Suprapubic skin (tissue), 4 donors: ENCODE data around the gene BDNF. TPM values are rescaled to one million over a fixed set of nuclear protein-coding genes. Genes with fewer than 3 reads are reported as not detected.
A peak's percentile ranks its signal among the peaks of the same experiment; 100 is the strongest.

Experiments
- DNase-seq, 2 donors: peaks; one replicate each; pipeline ENCODE4 v3.0.0-alpha.2; 2019; ENCODE audit warnings: low spot score in 2 of 2
- H3K27ac ChIP-seq: fragments of 200-600 bp; sonication (generic); one replicate; pipeline ENCODE4 v1.5.1; 2019
- H3K27me3 ChIP-seq: fragments of 200-600 bp; sonication (generic); one replicate; pipeline ENCODE4 v1.5.1; 2019
- H3K36me3 ChIP-seq: fragments of 200-600 bp; sonication (generic); one replicate; pipeline ENCODE4 v1.5.1; 2019
- H3K4me1 ChIP-seq: fragments of 200-600 bp; sonication (generic); one replicate; pipeline ENCODE4 v1.5.1; 2019
- H3K4me3 ChIP-seq: fragments of 200-600 bp; sonication (generic); one replicate; pipeline ENCODE4 v1.5.1; 2019; ENCODE audit warnings: mild to moderate bottlenecking
- H3K9me3 ChIP-seq: fragments of 200-600 bp; sonication (generic); one replicate; pipeline ENCODE4 v1.5.1; 2019
- EP300 ChIP-seq: sonication (generic); formaldehyde crosslinking; IDR thresholded peaks from one replicate; pipeline ENCODE4 v1.6.1; 2017; ENCODE audit warnings: antibody characterized with exemption
- POLR2A ChIP-seq, 2 donors: fragments of 450-650 bp; IDR thresholded peaks; one replicate each; pipeline ENCODE4 v1.6.1; 2017; ENCODE audit warnings: antibody characterized with exemption in 2 of 2, mild to moderate bottlenecking in 2 of 2, moderate library complexity in 2 of 2
- POLR2AphosphoS5 ChIP-seq, 3 donors: sonication (generic); formaldehyde crosslinking; IDR thresholded peaks; one replicate each; pipeline ENCODE4 v1.6.1; 2017; ENCODE audit warnings: antibody characterized with exemption in 3 of 3
- WGBS: methylation state at CpG from one replicate; pipeline ENCODE4 v1.1.5; 2018; 5-methylcytosine and 5-hydroxymethylcytosine counted together
- total RNA-seq, 4 donors: library from RNA; depleted of rRNA; stranded (reverse); fragments of >200 nt; gene quantifications; one replicate each; pipeline ENCODE4 v1.1.0, GENCODE V29; 2016
- TF ChIP-seq, protein P1 (sequence below), 2 donors: fragments of 200-600 bp in 1 of 2; fragments of 450-650 bp in 1 of 2; sonication (generic) in 1 of 2; IDR thresholded peaks; one replicate each; pipeline ENCODE4 v1.5.1; 2016 to 2019; ENCODE audit warnings: antibody characterized with exemption in 2 of 2, mild to moderate bottlenecking in 1 of 2, moderate library complexity in 1 of 2

Gene BDNF
- total RNA-seq, 4 donors from 2014 or later = 0.17 to 2.0 (median 0.54) TPM

DNA sequence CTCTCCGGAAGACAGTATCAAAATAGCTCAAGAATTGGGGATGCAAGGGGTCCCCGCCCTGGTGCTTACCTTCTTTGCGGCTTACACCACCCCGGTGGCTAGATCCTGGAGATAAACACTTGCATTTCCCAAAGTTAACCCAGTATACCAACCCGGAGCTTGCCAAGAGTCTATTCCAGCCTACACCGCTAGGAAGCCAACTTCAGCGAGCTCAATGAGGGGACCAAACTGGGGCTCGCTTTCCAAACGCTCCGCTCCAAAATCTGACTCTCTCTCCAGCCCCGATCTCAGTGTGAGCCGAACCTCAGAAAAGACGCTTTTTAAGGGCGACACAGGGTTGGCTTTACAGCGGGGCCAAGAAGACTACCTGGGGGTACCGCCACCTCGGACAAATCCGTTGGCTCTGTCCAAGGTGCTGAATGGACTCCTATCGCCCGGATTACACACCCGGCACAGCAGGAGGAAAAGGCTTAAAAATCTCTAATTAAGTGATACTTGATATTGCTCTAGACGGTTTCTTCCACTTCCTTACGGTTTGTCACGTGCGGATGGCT lies 20.1 kb upstream of the BDNF start:
- Histone ChIP-seq H3K27me3 (peaks cover 73% of the 10 kb centered on the region), H3K36me3 (no peaks in the 10 kb centered on the region), H3K27ac (no peak overlapping the region), H3K4me1 (peaks cover 35% of the 10 kb centered on the region), H3K9me3 (no peaks in the 10 kb centered on the region), H3K4me3 (no peak overlapping the region)
- TF ChIP-seq EP300 (no peak), POLR2A (IDR thresholded peaks at IDR 0.05) (no peak), POLR2AphosphoS5 (IDR thresholded peaks at IDR 0.05) (no peak)
- TF ChIP-seq, protein P1, sequence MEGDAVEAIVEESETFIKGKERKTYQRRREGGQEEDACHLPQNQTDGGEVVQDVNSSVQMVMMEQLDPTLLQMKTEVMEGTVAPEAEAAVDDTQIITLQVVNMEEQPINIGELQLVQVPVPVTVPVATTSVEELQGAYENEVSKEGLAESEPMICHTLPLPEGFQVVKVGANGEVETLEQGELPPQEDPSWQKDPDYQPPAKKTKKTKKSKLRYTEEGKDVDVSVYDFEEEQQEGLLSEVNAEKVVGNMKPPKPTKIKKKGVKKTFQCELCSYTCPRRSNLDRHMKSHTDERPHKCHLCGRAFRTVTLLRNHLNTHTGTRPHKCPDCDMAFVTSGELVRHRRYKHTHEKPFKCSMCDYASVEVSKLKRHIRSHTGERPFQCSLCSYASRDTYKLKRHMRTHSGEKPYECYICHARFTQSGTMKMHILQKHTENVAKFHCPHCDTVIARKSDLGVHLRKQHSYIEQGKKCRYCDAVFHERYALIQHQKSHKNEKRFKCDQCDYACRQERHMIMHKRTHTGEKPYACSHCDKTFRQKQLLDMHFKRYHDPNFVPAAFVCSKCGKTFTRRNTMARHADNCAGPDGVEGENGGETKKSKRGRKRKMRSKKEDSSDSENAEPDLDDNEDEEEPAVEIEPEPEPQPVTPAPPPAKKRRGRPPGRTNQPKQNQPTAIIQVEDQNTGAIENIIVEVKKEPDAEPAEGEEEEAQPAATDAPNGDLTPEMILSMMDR (IDR thresholded peaks at IDR 0.05) = no peak
- 9% methylated on average over 21 of the region's 25 CpGs for WGBS
- no peak for DNase-seq

DNA sequence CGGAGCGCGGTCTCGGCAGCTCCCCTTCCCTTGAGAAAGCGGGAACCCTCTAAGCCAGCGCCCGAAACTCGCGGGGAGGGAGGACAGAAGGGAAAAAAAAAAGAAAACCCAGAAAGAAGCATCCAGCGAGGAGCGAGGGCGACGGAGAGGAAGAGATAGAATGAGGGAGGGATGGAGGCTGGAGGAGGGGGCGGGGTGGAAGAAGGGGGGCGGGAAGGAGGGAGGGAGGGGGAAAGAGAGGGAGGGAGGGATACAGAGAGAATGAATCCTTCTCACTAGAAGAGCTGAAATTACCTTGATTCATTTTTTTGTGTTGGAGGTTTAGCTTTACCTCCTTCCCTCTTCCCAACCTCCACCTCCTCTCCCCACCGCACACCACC lies 19.3 kb upstream of the BDNF start:
- WGBS = 7% methylated on average over 16 of the region's 16 CpGs
- Histone ChIP-seq H3K9me3 (no peaks in the 10 kb centered on the region), H3K4me3 (peak overlapping the region; percentile 48), H3K27me3 (peaks cover 73% of the 10 kb centered on the region), H3K27ac (no peak overlapping the region), H3K4me1 (peaks cover 35% of the 10 kb centered on the region), H3K36me3 (no peaks in the 10 kb centered on the region)
- no peak for DNase-seq
- TF ChIP-seq POLR2A (IDR thresholded peaks at IDR 0.05) (no peak), POLR2AphosphoS5 (IDR thresholded peaks at IDR 0.05) (no peak), EP300 (no peak)
- TF ChIP-seq, protein P1 (IDR thresholded peaks at IDR 0.05) = no peak

DNA sequence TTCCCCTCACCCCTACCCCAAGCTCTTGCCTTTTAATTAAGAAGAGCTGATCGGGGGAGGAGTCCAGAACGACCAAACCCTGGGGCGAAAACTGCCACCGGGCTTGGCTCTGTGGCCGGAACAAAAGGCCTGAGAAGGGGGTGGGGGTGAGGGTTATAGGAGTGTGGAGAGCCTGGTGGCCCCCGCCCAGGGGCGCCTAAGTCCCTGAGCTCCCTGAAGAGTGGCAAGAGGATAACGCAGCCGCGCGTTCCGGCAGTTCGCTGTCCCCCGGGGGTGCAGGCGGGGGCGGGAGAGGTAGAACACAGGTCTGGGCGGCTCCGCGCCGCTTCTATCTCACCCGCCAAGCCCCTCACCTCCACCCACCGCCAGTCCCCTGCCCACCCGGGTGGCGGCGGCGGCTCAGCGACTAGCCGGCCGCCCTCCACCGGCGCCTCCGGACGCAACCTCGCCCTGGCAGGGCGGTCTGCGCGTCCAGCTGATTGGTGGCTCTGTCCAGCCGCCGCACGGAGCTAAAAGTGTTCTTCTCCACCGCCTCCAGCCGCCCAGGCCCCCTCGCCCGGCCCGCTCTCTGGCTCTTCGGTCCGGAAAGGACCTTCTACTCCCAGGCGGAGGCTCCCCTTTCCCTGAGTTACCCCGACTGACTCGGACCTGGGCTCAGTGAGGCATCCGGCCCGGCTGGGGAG lies 18.7 kb upstream of the BDNF start:
- 6% methylated on average over 16 of the region's 52 CpGs for WGBS
- H3K27me3 ChIP-seq = peaks cover 75% of the 10 kb centered on the region
- peak overlapping the region; percentile 48 for H3K4me3 ChIP-seq
- DNase-seq = no peak
- no peak for TF ChIP-seq POLR2A (IDR thresholded peaks at IDR 0.05)
- TF ChIP-seq EP300 = no peak
- TF ChIP-seq, protein P1 (IDR thresholded peaks at IDR 0.05) = no peak
- TF ChIP-seq POLR2AphosphoS5 (IDR thresholded peaks at IDR 0.05) = no peak
- H3K27ac ChIP-seq = no peak overlapping the region
- no peaks in the 10 kb centered on the region for H3K36me3 ChIP-seq
- peaks cover 35% of the 10 kb centered on the region for H3K4me1 ChIP-seq
- no peaks in the 10 kb centered on the region for H3K9me3 ChIP-seq

DNA sequence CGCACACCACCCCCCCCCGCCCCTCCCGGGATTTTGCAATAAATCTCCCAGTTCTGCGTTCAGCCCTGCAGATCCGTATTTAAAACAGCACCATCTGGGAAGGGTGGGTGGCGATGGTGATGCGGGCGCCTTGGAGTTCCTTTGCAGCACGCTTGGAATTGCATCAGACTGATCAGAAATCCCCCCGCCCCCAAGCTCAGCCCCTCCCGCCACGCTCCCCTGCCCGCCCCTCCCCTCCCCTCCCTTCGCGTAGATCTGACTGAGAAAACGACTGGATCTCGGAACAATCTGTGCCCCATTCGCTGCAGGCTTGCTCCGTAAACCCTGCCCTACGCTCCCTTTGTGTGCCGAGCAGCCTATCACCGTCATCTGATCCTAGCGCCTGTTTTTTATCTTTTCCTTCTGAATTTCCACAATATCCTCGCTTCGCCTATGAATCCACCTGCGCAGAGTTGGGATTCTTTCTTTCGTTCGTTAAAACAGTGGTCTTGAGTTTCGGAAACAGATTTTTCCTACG lies 18.1 kb upstream of the BDNF start:
- no peak for DNase-seq
- peak overlapping the region; percentile 48 for H3K4me3 ChIP-seq
- H3K27me3 ChIP-seq = peaks cover 75% of the 10 kb centered on the region
- whole genome bisulfite sequencing = 1% methylated on average over 22 of the region's 30 CpGs
- no peaks in the 10 kb centered on the region for H3K9me3 ChIP-seq
- H3K36me3 ChIP-seq = no peaks in the 10 kb centered on the region
- no peak for TF ChIP-seq POLR2A (IDR thresholded peaks at IDR 0.05)
- TF ChIP-seq EP300 = no peak
- no peak for TF ChIP-seq POLR2AphosphoS5 (IDR thresholded peaks at IDR 0.05)
- TF ChIP-seq, protein P1 (IDR thresholded peaks at IDR 0.05) = no peak
- no peak overlapping the region for H3K27ac ChIP-seq
- H3K4me1 ChIP-seq = peaks cover 35% of the 10 kb centered on the region

DNA sequence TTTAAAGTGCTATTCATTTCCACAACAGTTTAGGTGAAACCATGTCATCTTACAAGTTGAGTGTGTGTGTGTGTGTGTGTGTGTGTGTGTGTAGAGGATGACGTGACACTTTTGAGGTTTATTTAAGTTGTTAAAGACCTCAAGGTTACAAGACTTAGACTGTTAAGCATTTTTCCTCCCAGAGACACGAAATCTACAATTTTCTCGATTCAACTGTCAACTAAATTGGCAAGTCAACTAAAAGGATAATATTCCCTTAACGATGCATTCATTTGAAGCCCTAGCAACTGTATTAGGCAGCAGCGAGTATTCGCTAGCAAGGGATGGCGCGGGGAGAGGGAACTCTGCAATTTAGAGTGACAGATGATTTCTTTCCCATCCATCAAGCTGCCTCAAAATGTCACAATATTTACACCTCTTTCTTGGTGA lies 17.6 kb upstream of the BDNF start:
- WGBS = 10% methylated on average over 8 of the region's 8 CpGs
- Histone ChIP-seq H3K36me3 (no peaks in the 10 kb centered on the region), H3K9me3 (no peaks in the 10 kb centered on the region), H3K4me1 (peaks cover 32% of the 10 kb centered on the region), H3K27ac (no peak overlapping the region), H3K27me3 (peaks cover 75% of the 10 kb centered on the region), H3K4me3 (peak overlapping the region; percentile 48)
- DNase-seq = no peak
- TF ChIP-seq, protein P1 (IDR thresholded peaks at IDR 0.05) = no peak
- no peak for TF ChIP-seq EP300
- TF ChIP-seq POLR2A (IDR thresholded peaks at IDR 0.05) = no peak
- TF ChIP-seq POLR2AphosphoS5 (IDR thresholded peaks at IDR 0.05) = no peak
